Cardiac ventricle fibroblast (primary cell): ENCODE results near the gene SEMA7A. TPM values are rescaled to one million over a fixed set of nuclear protein-coding genes. Genes with fewer than 3 reads are reported as not detected.

Experiments
- total RNA-seq: library from RNA; depleted of rRNA; stranded (reverse); fragments of >200 nt; gene quantifications from 2 replicates; pipeline ENCODE4 v1.2.3, GENCODE V29; 2015

Gene SEMA7A, protein sequence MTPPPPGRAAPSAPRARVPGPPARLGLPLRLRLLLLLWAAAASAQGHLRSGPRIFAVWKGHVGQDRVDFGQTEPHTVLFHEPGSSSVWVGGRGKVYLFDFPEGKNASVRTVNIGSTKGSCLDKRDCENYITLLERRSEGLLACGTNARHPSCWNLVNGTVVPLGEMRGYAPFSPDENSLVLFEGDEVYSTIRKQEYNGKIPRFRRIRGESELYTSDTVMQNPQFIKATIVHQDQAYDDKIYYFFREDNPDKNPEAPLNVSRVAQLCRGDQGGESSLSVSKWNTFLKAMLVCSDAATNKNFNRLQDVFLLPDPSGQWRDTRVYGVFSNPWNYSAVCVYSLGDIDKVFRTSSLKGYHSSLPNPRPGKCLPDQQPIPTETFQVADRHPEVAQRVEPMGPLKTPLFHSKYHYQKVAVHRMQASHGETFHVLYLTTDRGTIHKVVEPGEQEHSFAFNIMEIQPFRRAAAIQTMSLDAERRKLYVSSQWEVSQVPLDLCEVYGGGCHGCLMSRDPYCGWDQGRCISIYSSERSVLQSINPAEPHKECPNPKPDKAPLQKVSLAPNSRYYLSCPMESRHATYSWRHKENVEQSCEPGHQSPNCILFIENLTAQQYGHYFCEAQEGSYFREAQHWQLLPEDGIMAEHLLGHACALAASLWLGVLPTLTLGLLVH
- total RNA-seq, result 3.2 and 4.4 TPM in 2 replicates

DNA sequence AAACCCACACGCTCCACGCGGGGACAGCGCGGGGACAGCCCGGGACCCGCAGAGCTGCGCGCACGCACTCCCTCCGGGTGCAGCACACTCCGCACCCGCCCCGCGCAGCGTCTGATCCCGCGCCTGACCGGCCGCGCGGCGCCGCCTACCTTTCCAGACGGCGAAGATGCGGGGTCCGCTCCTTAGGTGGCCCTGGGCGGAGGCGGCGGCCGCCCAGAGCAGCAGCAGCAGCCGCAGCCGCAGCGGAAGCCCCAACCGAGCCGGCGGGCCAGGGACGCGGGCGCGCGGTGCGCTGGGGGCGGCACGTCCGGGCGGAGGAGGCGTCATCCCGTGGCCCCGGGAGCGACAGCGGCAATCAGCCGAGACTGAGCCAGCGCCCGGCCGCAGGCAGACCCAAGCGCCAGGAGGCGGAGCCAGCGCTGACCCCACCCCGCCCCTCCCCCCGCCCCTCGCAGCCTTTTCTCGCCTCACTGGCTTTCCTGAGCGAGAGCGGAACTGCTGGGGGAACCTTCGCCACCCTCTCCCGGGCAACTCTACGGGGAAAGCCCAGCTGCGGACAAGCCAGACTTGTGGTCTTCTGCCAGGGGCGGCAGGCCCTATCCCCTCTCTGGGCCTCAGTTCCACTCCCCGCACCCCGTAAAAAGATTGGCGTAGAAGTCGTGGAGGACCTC is at the start of gene SEMA7A:
SEMA7A (minus strand) TSS at position 367 of the 671 bp plus-strand sequence; CDS start at position 327, 40 bp downstream.

GRCh38 chr15:74460871-74461846 is 27.4 kb upstream of the SEMA7A start, which contains the start of gene UBL7:
TSS of gene UBL7 (minus strand) at chr15:74461160. CDS start at chr15:74458867, 2,293 bp downstream.

GRCh38 chr15:74367296-74367854 is 66.4 kb downstream of the SEMA7A start, which contains the start of gene CYP11A1:
TSS of gene CYP11A1 (minus strand) at chr15:74367646. CDS start at chr15:74367585, 61 bp downstream.

Other genes with a start within 250 kb of the SEMA7A start
- gene STRA6, start 231.2 kb downstream of the SEMA7A start, total RNA-seq, result 0.44 TPM in 1 of 2 replicates, not detected in the other
- not detected in 2 replicates for gene CCDC33, start 197.6 kb downstream of the SEMA7A start, total RNA-seq
- gene CYP11A1, start 66.3 kb downstream of the SEMA7A start, total RNA-seq, result 0.81 and 1.7 TPM in 2 replicates
- 45.3 and 50.1 TPM in 2 replicates for gene UBL7, start 27.2 kb upstream of the SEMA7A start, total RNA-seq
- gene ARID3B, start 107.3 kb upstream of the SEMA7A start, total RNA-seq, result 0.29 and 0.44 TPM in 2 replicates
- 42.1 and 53.0 TPM in 2 replicates for gene CLK3, start 181.9 kb upstream of the SEMA7A start, total RNA-seq